Daoy (cell line): ENCODE results near the gene DYNLT1. TPM values are rescaled to one million over a fixed set of nuclear protein-coding genes. Genes with fewer than 3 reads are reported as not detected.
"Not testable (repeated sequence)": the region's sequence is repeated elsewhere in the genome, so short reads cannot be mapped to it uniquely, and the experiment has no call there.

Experiments used
- DNase-seq: peaks from one replicate; pipeline ENCODE4 v3.0.0-alpha.2; 2015; ENCODE audit warnings: low read depth
- total RNA-seq: library from RNA; depleted of rRNA; stranded (reverse); fragments of >200 nt; shearing (Covaris generic); gene quantifications from 2 replicates; pipeline ENCODE4 v1.2.3, GENCODE V29; 2014

DYNLT1 gene
- total RNA-seq, 1 experiment from 2014 or later: 51.9 TPM

DNA sequence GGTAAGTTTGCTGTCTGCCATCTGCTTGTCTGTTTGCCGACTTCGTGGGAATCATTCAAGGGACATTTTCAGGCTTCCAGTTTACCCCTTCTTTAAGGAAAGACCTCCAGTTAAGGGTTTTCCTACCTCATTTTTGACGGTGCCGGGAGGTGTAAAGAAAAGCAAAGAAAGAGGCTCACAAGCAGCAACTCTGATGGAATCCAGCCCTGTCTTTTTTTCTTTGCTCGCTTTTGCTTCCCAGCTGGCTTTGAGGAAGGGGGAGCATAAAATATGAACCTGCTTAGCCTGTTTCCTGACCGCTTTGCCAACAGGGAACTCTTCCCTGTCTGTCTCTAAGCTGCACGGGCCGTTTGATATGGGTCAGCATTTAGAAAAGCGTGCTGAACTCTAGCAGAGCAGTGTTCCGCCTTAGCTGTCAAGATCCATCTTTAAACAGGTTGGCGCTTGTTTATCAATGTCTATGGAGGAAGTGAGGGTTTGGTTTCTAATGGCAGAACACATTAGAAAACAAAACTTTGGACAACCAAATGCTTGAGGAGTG is 19.2 kb upstream of the DYNLT1 start:
- DNase-seq: no peak

DNA sequence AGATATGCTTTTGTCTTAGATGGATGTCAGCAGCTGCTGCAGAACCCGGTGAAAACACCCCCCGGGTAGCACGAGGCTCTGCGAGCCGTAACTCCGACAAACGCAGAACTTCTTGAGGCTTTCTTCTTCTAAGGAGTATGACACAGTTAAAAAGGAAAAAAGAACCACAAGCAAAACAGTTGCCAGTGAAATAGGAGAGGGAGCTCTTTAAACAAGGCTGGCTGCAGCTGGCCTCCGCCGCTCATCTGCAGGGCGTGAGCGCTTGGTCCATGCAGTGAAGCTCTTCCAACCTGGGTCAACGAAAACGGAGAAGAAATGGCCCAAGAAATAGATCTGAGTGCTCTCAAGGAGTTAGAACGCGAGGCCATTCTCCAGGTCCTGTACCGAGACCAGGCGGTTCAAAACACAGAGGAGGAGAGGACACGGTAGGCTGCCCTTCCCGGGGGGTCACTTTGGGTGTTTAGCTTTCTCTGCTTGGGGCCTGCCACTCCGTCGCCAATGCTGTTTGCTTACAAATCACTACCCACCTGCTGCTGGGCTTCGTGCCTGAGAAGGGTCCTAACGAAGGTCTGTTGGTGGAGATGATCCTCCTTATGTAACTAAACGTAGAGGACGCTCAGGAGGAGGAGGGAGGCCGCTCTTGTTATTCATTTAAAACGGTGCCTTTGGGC is 18.5 kb upstream of the DYNLT1 start:
- no peak for DNase-seq

DNA sequence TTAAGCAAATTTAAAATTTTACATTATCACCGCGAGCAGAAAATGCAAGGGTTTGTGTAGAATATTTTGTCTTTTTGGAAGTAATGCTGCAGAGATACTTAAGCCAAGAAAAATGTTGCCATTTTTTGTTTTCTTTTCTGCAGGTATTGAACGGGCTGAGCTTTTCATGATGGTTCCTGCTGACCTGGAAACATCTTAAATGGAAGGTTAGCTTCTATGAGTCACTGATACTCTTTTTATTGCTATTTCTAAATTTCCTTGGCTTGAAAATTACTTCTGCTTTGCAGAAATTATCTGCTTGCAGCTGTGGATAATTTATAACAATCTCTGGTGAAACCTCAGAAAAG is 18.0 kb upstream of the DYNLT1 start:
- no peak for DNase-seq

DNA sequence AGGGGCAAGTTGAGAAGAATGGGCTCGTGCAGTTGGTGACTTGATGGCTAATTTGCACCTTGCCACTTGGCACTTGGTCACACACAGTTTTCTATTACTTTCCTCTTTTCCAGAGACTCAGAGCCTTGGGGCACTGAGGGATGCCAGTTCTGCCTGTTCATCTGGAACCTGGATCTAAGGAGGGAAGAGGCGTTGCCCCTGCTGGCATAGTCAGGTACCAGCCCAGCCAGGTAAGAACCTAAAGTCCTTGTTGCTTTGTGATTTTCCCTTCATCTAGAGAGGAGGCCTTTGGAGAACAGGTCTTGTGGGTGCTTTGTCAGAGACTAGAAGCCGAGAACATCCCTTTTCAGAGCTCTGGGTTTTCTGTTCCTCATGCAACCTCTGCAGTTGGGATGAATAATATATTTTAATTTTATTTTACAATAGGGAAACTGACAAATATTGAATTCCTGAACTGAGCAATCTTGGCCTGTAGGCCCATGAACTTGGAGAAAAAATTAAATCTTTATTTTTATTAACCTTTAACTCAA is 16.7 kb upstream of the DYNLT1 start:
- DNase-seq: no peak

DNA sequence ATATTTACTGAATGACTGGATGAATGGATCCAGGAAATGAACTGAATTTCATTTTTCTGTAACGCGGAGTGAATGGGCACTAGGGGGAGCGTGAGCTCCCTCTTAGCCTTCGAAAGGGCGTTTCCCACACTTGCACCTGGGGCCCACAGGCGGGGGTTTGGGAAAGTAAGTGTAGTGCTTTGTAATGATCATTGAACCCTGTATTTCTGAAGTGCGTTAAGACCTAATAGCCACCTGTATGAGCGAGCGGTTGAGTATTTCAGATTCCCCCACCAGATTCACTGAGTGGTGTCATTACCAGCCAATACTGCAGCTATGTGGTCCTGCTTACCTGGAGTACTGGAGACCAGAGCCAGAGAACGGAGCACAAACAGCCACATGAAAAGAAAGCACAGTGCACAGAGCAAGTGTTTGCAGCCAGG is 15.8 kb upstream of the DYNLT1 start:
- no peak for DNase-seq

DNA sequence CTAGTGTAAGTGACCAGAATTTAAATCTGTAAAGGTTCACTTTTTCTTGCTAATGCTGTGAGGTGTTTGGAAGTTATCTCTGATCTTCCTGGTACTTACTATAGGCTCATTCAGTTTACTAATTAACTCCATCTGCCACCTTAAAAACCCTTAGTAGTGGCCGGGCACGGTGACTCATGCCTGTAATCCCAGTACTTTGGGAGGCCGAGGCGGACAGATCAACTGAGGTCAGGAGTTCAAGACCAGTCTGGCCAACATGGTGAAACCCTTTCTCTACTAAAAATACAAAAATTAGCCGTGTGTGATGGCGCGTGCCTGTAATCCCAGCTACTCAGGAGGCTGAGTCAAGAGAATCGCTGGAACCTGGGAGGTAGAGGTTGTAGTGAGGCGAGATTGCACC is 12.4 kb upstream of the DYNLT1 start:
- DNase-seq: not testable (repeated sequence)

DNA sequence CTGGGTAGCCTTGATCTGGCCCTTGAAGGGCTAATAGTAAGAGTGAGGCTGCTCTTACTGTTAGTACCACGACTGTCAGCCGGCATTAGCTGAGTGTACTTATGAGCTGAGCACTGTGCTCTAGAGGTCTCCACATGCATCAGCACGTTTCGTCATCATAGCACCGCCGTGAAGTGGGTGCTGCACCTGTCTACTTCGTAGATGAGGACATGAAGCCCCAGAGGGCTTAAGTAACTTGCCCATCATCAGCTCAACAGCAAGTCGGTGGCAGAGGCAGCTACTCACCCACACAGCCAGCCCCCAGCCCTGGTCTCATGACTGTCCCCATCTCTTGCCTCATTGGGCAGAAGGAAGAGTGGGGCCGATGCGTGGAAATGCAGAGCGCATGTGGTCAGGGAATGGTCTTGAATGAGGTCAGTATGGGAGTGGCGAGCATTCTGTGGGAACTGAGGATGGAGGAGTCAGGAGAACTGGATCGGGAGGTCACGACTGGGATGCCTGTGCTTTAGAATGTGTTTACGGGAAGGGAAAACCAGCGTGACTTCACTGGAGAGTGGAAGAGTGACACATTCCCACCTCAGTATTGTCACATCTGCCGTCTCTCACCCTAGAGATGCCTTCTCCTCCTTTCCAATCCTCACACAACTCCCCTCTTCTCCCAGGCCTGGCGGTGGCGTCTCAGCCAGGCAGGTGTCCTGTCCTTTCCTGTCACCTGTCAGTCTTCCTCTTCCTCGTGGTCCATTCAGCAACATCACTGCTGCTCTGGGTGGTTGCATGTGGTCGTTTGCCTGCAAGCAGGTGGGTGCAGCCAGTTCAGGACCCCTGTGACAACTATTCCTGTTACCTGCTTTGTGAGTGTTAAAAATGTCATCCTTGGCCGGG is 11.3 kb upstream of the DYNLT1 start:
- no peak for DNase-seq

DNA sequence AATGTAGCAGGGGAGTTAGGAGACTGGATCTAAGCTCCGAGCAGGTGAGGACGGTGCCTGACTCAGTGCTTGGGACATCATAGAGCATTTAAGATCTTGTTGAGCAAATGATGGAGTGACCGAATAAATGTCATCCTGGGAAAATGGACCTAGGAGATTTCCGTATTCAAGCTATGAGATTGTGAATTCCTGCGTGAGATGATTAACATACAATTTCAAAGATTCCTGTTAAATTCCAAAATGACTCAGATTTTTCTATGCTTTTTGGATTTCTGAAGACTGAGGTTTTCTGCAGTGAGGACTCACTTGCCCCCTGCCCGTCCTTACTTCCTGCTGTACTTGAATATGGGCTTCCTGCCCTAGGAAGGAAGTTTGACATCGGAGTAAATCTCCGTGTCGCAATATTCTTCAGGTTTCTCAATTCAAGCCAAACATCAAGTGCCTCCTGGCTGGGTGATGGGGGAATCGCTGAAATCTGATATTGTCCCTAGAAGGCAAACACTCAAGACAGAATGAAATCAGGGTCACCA is 10.5 kb upstream of the DYNLT1 start:
- DNase-seq: no peak

DNA sequence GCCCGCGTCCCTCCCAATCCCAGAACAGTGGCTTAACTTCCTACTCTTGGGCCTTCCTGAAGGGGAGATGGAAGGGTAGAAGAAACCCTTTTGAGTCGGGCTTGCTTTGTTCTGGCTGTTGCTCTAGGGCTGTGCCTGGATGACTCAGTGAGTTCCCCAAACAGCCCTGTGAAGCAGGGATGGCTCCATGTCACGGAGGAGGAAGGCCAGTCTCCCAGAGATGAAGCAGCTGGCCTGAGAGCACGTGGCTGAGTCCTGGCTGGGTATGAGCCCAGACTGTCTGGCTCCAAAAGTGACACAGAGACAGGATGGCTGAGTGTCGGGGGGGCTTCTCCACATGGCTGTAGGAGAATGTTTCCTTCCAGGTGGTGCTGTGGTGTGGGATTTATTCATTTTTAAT is 10.0 kb upstream of the DYNLT1 start:
- peak; percentile 72 for DNase-seq

DNA sequence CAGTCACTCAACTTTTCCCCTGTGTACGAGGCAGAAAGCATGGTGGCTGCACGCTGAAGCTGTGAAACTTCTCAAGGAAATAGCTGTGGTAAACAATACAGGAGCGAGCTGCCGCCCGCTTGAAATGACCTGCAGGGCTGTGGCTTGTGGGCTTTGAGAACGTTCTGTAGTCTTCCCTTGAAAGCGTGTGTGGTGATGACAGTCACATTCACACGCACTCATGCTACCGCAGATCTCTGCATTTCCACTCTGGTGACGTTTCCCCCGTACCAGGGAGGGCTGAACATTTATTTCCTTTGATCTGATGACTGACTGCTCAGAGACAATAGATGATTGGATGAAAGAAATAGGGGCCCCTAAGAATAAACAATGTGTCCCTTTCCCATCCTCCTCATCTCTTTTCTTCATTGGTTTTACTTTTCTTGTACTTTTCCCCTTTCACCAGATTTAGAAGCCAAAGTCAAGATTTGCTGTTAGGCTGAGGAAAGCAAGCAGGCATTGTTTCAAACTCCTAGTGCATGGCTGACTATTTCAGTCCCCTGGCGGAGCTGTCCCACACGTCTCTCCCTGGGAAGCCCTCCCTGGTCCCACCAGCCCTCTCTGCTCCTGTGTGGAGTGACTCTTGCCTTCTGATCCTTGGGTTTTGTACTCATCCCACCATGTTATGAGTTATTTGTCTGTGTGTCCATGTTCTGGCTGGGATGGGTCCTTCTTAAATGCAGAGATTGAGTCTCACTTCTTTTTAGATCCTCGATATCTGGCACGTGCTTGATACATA is 9.2 kb upstream of the DYNLT1 start:
- DNase-seq: no peak

DNA sequence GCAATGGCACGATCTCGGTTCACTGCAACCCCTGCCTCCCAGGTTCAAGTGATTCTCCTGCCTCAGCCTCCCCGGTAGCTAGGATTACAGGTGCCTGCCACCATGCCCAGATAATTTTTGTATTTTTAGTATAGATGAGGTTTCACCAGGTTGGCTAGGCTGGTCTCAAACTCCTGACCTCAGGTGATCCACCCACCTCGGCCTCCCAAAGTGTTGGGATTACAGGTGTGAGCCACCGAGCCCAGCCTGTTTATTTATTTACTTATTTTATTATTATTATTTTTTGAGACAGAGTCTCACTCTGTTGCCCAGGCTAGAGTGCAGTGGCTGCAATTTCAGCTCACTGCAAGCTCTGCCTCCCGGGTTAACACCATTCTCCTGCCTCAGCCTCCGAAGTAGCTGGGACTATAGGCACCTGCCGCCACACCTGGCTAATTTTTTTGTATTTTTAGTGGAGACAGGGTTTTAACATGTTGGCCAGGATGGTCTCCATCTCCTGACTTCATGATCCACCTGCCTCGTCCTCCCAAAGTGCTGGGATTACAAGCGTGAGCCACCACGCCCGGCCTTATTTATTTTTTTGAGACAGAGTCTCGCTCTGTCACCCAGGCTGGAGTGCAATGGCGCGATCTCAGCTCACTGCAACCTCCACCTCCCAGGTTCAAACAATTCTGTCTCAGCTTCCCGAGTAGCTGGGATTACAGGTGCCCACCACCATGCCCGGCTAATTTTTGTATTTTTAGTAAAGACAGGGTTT is 7.6 kb upstream of the DYNLT1 start:
- not testable (repeated sequence) for DNase-seq

DNA sequence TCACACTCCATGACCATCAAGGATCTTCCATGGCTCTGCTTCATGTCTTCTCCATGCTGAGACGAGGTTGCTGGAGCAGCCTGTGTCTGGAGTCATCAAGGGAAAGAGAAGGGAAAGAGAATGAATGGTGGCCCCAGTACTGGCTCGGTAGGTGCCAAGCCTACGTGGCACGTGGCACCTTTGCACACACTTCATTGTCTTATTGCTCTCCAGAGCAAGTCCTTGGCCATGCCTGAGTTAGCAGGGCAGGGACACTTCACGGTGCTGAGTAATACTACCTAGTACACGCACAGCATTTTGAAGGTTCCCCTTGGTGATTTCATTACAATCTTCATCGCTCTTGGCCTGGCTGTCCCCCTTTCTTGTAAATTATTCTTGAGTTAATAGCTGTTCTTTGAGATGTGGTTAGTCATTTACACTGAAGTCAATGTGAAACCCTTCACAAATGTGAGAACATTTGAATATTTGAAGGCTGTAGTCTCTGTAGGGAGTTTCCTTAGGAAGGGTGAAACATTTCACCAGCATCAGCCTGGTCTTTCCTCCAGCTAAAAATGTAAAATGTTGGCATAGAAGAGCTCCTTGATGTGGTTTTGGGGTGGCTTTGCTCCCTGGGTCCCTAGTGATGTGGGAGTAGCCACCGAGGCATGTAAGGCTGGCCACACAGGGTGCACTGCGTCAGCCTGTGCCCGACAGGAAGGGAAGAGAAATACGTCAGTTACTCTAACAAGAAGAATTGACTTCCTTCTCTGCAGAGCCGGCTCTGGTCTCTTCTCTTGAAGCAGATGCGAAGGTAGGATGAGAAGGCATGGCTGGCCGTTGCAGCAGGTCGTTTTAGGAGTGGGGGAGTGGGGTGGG is 5.0 kb upstream of the DYNLT1 start, which contains the start of gene SYTL3:
SYTL3 (plus strand) TSS at position 766 of the 855 bp plus-strand sequence. CDS start 13,215 bp downstream, outside the sequence.
- peak; percentile 82 for DNase-seq

DNA sequence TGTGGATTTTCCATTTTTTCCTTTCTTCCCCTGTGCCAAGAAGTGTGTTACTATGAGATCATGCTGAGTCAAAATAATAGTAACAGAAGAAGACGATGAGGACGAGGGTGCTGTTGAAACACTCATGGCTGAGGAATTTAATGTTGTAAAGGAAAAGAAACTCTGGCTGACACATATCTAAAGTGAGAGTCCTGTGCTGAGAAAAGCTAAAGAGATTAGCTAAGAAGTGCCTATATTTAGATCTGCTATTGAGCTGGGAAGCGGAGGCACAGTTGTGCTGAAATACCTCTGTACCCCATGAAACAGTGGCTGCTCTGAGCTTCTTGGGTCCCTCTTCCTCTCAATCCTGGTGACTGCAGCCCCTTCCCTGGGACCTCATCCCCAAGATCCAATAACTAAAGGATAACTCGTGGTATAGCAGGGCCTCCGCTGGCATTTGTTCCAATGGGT is 4.2 kb upstream of the DYNLT1 start:
- peak; percentile 49 for DNase-seq

DNA sequence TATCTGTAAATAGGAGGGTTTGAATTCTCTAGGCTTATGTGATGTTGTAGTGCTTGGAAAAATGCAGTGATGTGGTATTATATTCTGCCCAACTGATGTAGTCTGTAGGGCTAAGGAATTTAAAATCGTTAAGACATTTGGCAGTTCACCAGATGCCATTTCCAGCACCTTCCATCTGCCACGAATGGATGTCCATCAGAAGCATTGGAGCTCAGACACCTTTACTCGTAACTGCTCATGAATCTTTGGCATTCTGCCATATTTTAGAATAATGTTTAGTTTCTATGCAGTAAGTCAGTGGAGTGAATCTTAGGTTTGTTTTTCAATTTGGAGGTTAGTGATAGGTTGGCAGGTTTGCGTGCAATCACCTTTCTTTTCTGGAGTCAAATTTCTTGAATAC is 3.0 kb upstream of the DYNLT1 start:
- DNase-seq: no peak

DNA sequence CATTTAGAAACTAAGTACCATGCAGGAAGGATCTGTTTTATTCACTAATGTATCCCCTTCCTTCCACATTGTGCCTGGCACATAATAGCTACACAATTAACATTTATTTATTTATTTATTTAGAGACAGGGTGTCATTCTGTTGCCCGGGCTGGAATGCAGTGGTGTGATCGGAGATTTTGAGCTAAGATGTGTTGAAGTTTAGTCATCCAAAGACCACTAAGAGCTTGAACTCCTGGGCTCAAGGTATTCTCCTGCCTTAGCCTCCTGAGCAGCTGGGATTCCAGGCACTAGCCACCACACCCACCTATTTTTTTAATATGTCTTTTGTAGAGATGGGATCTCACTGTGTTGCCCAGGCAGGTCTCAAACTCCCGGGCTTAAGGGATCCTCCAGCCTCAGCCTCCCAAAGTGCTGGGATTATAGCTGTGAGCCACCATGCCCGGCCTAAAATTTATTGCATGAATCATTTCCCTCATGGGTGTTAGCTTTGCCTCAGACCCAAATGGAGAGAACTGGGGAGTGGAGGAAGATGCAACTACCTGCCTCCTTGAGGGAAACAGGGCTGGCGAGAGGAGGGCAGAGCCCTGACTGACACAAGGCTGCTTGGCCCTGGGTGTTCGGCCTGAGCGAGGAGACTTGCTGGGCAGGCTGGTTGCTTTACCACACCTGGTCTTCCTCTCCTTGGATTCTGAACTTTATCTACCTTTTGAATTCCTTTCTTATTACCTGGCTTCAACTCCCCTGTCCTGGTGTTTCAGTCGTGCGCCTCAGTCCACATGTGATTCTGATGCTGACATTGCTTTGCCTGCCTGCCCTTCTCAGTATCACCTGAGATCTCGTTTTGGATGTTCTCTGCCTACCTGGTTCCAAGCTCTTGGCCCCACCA is 1.7 kb upstream of the DYNLT1 start:
- no peak for DNase-seq

DNA sequence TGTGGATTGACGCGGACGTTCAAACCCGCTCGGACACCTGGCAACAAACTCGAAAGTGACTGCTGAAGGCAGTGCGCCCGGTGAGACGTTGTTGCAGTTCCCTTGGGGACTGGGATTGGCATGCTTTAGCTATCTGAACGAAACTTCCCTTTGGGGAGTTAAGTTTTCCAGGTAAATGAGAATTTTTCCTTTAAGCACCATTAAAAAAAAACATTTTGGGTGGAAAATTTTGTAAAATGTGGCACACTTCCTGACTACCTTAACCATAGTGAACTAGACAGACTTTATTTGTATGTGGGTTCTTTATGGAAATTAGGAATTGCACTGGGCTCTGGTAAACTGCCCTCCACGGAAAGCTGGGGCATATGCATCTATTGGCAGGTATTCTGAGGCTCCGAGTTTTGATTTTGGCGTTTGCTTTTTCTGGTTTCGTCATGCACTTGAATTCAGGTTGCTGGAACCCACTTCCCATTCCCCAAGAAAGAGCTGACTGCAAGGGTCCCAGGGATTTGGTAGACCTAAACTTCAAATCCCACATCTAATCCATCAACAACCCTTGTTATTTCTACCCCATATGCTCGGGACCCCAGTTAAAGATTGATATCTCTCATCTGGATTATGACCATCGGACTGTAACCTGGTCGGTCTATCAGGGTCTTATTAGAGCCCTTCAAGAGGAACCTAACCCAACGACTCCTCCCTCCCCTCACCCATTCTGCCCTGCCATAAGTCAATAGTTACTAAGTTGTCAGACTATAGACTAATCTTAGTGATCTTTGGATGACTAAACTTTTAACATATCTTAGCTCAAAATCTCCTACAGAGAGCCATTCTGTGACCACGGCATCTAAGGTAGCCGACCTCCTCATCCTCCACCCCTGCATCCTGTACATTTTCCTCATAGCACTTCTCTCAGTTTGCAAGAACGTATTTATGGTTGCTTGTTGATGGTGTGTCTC is 800 bp upstream of the DYNLT1 start:
- no peak for DNase-seq

DNA sequence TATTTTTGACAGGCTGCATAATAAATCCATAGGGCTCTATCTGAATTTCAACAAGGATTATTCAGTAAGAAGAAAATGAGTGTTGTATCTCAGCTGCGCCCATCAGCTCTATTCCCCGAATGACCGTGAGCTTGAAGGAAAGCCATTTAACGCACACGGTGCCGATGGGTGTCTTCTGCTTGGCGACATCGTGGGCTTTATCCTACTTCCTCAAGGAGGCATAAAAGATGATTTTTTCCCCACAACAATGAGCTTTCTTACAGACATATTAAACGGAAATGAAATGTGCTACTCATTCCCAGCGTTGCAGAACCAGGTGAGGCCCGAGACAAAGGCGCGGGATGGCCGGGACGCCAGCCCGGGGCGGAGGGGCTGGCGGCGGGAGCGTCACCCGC is 710 bp downstream of the DYNLT1 start:
- peak; percentile 21 for DNase-seq
